Esophagus squamous epithelium (tissue), 4 donors: ENCODE measurements around the gene KNCN.

Experiments
- CTCF ChIP-seq, 6 experiments: fragments of 450-650 bp in 4 of 6; fragments of 200-600 bp in 2 of 6; sonication (generic) in 2 of 6; IDR thresholded peaks; one replicate each; pipeline ENCODE4 v1.5.1; 2016 to 2019; ENCODE audit warnings: antibody characterized with exemption in 6 of 6, mild to moderate bottlenecking in 4 of 6, moderate library complexity in 4 of 6
- POLR2A ChIP-seq, 4 donors: fragments of 450-650 bp; IDR thresholded peaks; one replicate each; pipeline ENCODE4 v1.6.1; 2017; ENCODE audit warnings: antibody characterized with exemption in 4 of 4, mild to moderate bottlenecking in 4 of 4, moderate library complexity in 3 of 4

- TF ChIP-seq CTCF (IDR thresholded peaks at IDR 0.05) (no peak), POLR2A (IDR thresholded peaks at IDR 0.05) (no peak)
Observed at GRCh38 chr1:46538147-46538546, 13.3 kb downstream of the KNCN start.
